Keratinocyte (primary cell): Measurements from ENCODE around the gene MGLL. TPM values are rescaled to one million over a fixed set of nuclear protein-coding genes. Genes with fewer than 3 reads are reported as not detected.

Source experiments
- DNase-seq: peaks from one replicate; pipeline ENCODE4 v3.0.0-alpha.2; 2011; ENCODE audit warnings: low read depth, missing footprints, low spot score
- FAIRE-seq: peaks from 2 replicates; lab custom pipeline; 2011; peaks lifted over from hg19 to GRCh38; lab: Jason Lieb, UNC
- H2AFZ ChIP-seq: 2 replicates; pipeline ENCODE4 v1.6.0; 2012; ENCODE audit warnings: low read length, control low read depth, inconsistent platforms; ENCODE audit not compliant: control insufficient read depth
- H3K27ac ChIP-seq: 2 replicates; pipeline ENCODE4 v1.5.1; 2011; ENCODE audit warnings: low read length; ENCODE audit not compliant: control insufficient read depth, insufficient read depth
- H3K27me3 ChIP-seq: 3 replicates; pipeline ENCODE4 v1.6.0; 2011; ENCODE audit warnings: low read length; ENCODE audit not compliant: control insufficient read depth, insufficient read depth; ENCODE audit errors: extremely low read depth
- H3K36me3 ChIP-seq, 2 experiments: 2 replicates in 1 of 2; 3 replicates in 1 of 2; pipeline ENCODE4 v1.5.1; 2011; ENCODE audit warnings: low read length in 2 of 2, mild to moderate bottlenecking in 1 of 2; ENCODE audit not compliant: control insufficient read depth in 2 of 2, insufficient read depth in 2 of 2; ENCODE audit errors: extremely low read depth in 1 of 2
- H3K4me1 ChIP-seq: 3 replicates; pipeline ENCODE4 v1.5.1; 2011; ENCODE audit warnings: low read length; ENCODE audit not compliant: control insufficient read depth, insufficient read depth; ENCODE audit errors: extremely low read depth
- H3K4me2 ChIP-seq: 3 replicates; pipeline ENCODE4 v1.6.0; 2011; ENCODE audit warnings: low read depth, low read length; ENCODE audit not compliant: control insufficient read depth, insufficient read depth; ENCODE audit errors: extremely low read depth
- H3K4me3 ChIP-seq, 3 experiments: fragments of 200-600 bp in 1 of 3; sonication (generic) in 1 of 3; 2 replicates in 2 of 3; 3 replicates in 1 of 3; pipeline ENCODE4 v1.5.1; 2011 to 2016; ENCODE audit warnings: low read length in 3 of 3, mild to moderate bottlenecking in 3 of 3, control low read depth in 2 of 3, inconsistent platforms in 1 of 3, low read depth in 1 of 3, mixed read lengths in 1 of 3, mixed run types in 1 of 3, moderate library complexity in 1 of 3; ENCODE audit not compliant: control insufficient read depth in 2 of 3, insufficient read depth in 2 of 3; ENCODE audit errors: extremely low read depth in 1 of 3
- H3K79me2 ChIP-seq: 2 replicates; pipeline ENCODE4 v1.6.0; 2012; ENCODE audit warnings: low read length; ENCODE audit not compliant: control insufficient read depth, insufficient read depth
- H3K9ac ChIP-seq: 3 replicates; pipeline ENCODE4 v1.6.0; 2011; ENCODE audit warnings: low read length; ENCODE audit not compliant: control insufficient read depth, insufficient read depth; ENCODE audit errors: extremely low read depth
- H3K9me1 ChIP-seq: 3 replicates; pipeline ENCODE4 v1.6.0; 2011; ENCODE audit warnings: low read length; ENCODE audit not compliant: control insufficient read depth, insufficient read depth; ENCODE audit errors: extremely low read depth
- H3K9me3 ChIP-seq: 2 replicates; pipeline ENCODE4 v1.5.1; 2012; ENCODE audit warnings: low read depth, low read length; ENCODE audit not compliant: control insufficient read depth
- H4K20me1 ChIP-seq: 3 replicates; pipeline ENCODE4 v1.6.0; 2011; ENCODE audit warnings: low read length; ENCODE audit not compliant: control insufficient read depth, insufficient read depth; ENCODE audit errors: extremely low read depth
- CTCF ChIP-seq, 3 experiments: IDR thresholded peaks in 1 of 3; conservative IDR thresholded peaks in 1 of 3; optimal IDR thresholded peaks in 1 of 3; 2 replicates in 2 of 3; 3 replicates in 1 of 3; pipeline versions ENCODE3 to v1.5.1; 2011; ENCODE audit warnings: low read length in 3 of 3, mild to moderate bottlenecking in 3 of 3, moderate library complexity in 2 of 3, control low read depth in 1 of 3, inconsistent platforms in 1 of 3; ENCODE audit not compliant: insufficient read depth in 2 of 3; ENCODE audit errors: extremely low read depth in 1 of 3
- EZH2 ChIP-seq: IDR thresholded peaks from one replicate; pipeline ENCODE4 v1.6.1; 2012; ENCODE audit warnings: inconsistent platforms, mild to moderate bottlenecking, low read length, moderate library complexity
- dilution Hi-C: fragments of 300-500 bp; cut with MboI; formaldehyde crosslinking; loops from one replicate; pipeline ENCODE4 v1.7.0; 2020; ENCODE audit warnings: low sequenced_read_pairs; ENCODE audit not compliant: extremely low pct_ligation_motif_present
- polyA plus RNA-seq, 5 experiments: library from polyadenylated mRNA; depleted of rRNA in 3 of 5; stranded (reverse) in 3 of 5; stranded (forward) in 1 of 5; unstranded in 1 of 5; fragments of >200 nt; gene quantifications; 1 replicate in 1 of 5; 2 replicates in 3 of 5; 3 replicates in 1 of 5; pipeline versions ENCODE4 v1.2.1 to v1.2.3, GENCODE V29; 2011 to 2012; ENCODE audit warnings: missing spikeins in 2 of 5, low read depth in 1 of 5, low replicate concordance in 1 of 5

MGLL gene
- polyA plus RNA-seq, 1 donor (not counting 4 experiments of a cell fraction or from before 2014, with no cell fraction given), result 17.8 TPM

GRCh38 chr3:127714866-127715265 is 107.4 kb downstream of the MGLL start:
- Histone ChIP-seq H3K9me3 (no peaks in the 10 kb centered on the region), H3K27ac (no peak overlapping the region), H3K79me2 (no peaks in the 10 kb centered on the region), H3K36me3 (peaks cover 0 to 8% of the 10 kb centered on the region in 2 experiments), H4K20me1 (no peaks in the 10 kb centered on the region), H3K9me1 (no peaks in the 10 kb centered on the region), H3K4me2 (no peak overlapping the region), H3K4me1 (peaks cover 13% of the 10 kb centered on the region), H3K4me3 (no peak overlapping the region), H2AFZ (no peak overlapping the region), H3K27me3 (no peaks in the 10 kb centered on the region), H3K9ac (no peak overlapping the region)
- no peak for DNase-seq
- FAIRE-seq, result no peak
- TF ChIP-seq EZH2 (no peak), CTCF (optimal IDR thresholded peaks at IDR 0.05 in 1 of 3, IDR thresholded peaks at IDR 0.05 in 1 of 3, conservative IDR thresholded peaks at IDR 0.05 in 1 of 3; ENCODE audit: extremely low read depth in 1 of 3, insufficient read depth in 2 of 3, low read length in 3 of 3) (no peak)
- dilution Hi-C loops, result no loop called here

DNA sequence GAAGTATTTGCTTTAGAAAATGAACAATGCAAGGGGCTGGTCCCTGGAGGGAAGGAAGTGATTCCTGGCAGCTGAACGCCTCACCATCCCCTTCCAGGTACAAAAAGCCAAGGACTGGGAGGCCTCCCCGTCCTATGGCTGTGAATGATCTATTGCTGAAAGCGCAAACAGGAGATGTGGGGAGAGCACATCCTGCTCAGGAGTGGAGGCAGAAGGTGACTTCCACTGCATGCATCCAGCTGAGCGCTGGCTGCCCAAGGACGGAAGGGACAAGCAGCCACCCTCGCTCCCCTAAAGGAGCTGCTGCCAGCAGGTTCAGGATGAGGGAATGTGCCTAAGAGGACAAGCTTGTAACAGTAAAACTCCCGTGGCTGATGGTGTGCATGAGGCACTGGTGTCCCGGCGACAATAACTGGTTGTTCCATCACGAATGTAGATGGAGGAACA is 108.2 kb downstream of the MGLL start:
- dilution Hi-C loops, result no loop called here
- Histone ChIP-seq H4K20me1 (no peaks in the 10 kb centered on the region), H3K27me3 (no peaks in the 10 kb centered on the region), H3K9me1 (no peaks in the 10 kb centered on the region), H3K4me2 (no peak overlapping the region), H3K4me1 (peaks cover 13% of the 10 kb centered on the region), H3K36me3 (peaks cover 0 to 8% of the 10 kb centered on the region in 2 experiments), H3K79me2 (no peaks in the 10 kb centered on the region), H3K9me3 (no peaks in the 10 kb centered on the region), H2AFZ (no peak overlapping the region), H3K9ac (no peak overlapping the region), H3K4me3 (no peak overlapping the region), H3K27ac (no peak overlapping the region)
- FAIRE-seq, result no peak
- no peak for TF ChIP-seq CTCF (optimal IDR thresholded peaks at IDR 0.05 in 1 of 3, IDR thresholded peaks at IDR 0.05 in 1 of 3, conservative IDR thresholded peaks at IDR 0.05 in 1 of 3; ENCODE audit: extremely low read depth in 1 of 3, insufficient read depth in 2 of 3, low read length in 3 of 3)
- TF ChIP-seq EZH2, result no peak
- DNase-seq, result no peak
